Superior temporal gyrus (tissue), 1 donor: Measurements from ENCODE around the gene ATF4.
"Not testable (repeated sequence)": the region's sequence is repeated elsewhere in the genome, so short reads cannot be mapped to it uniquely, and the experiment has no call there.

Source experiments
- DNase-seq: peaks from one replicate; pipeline ENCODE4 v3.0.0-alpha.2; 2016; ENCODE audit errors: extremely low spot score

The ATF4 gene

DNA sequence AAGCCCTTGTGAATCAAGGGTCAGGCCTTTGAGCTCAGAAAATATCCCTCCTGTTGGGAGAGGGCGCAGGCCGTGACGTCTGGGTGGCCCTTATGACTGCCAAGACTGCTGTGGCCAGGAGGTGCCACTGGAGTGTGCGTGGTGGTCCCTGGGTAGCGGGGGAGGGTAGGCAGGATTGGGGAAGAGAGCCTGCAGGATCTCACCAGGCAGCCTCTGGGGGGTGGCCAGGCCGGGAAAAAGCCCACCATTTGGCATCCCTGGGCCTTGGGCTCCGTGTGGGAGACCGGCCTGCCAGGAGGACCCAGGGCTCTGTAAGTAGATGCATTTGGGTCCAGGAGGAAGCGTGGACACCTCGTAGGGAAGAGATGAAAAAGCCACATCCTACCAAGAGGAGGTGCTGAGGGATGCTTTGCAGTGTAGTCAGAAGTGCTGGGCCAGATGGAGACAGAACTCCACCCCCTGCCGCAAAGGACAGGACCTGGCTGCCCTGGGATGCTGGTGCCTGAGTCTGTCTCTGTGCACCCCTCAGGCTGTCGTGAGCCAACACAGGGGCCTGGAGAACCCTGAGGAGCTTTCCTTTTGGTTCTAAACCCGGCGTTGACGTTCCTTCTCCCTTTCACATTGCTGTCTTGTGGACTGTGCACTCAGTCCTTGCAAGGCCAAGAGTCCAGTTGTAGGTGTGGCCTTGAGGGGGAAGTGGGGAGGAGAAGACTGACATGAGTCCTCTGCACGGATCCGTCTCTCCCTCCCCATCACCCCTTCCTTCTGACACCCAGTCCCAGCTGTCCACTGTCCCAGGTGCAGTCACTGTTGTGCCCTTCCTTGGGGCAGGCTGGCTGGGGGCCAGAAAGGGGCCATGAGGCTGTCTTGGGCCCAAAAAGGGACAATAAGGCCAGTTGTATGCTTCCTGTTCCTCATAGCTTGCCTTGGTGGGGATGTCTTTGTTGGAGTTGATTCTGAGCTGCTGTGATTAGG lies 31.0 kb upstream of the ATF4 start:
- DNase-seq: no peak

DNA sequence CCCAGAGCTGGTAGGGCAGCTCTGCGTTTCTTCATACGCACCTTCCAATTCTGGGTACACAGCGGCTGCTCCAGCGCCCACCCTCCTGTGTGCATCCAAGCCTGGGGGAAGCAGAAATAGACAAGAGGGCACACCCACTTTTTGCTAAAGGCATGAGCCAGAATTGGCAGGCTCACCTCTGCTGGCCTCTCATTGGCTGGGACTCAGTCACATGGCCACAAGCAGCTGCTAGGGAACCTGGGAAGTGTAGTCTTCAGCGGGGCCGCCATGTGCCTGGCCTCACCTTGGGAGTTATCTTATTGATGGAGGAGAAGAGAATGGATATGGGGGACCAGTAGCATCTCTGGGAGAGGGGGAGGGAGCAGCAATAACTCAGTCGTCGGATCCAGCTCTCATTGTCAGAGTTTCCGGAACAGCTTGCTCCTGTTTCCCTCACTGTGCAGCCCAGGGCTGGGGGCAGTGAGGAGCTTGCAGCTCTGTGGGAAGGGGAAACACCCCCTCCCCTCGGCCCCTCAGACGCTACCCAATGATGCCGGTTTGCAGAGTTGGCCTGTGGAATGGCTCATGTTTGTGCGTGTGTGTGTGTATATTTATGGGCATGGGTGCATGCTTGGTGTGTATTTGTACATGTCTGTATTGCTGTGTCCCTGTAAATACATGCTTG lies 30.1 kb upstream of the ATF4 start:
- peak; percentile 86 for DNase-seq

- no peak for DNase-seq
These were observed 29.2 kb upstream of the ATF4 start for GRCh38 chr22:39490966-39491680.

DNA sequence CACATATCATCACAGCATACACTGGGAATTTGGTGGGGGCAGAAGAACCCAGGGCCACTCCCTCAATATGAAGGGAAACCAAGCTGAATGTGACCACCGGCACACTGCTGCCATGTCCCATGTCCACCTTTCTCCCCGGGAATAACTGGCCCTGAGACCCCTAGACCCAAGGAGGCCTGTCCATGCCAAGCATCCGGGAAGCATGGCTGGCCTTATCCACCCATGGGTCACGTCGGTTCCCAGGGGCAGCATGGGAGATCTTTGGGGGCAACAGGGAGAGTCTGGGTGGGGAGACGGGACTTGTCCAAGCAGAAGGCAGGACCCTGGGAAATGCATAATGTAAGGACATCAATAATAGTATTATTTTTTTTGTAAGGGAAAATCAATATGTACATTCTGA lies 28.7 kb upstream of the ATF4 start:
- no peak for DNase-seq

DNA sequence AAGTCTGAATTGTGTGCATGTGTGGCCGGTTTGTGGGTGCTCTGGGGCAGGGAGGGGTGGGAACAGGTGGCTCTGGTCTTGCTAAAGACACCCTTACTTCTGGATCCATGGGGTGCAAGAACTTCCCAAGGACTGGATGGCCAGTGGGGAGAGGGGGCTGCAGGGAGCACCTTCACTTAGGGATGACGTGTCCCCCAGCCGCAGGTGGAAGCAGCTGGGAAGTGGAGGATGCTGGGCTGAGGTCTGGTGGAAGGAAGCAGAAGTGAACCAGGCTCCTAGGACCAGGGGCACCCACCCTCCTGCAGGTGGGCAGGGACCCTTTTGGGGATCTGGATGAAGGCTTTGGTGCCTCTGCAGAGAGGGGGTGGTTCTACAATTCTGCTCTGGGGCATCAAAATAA lies 28.2 kb upstream of the ATF4 start:
- DNase-seq: no peak

- no peak for DNase-seq
These were observed 26.6 kb upstream of the ATF4 start for GRCh38 chr22:39493759-39494158.

DNA sequence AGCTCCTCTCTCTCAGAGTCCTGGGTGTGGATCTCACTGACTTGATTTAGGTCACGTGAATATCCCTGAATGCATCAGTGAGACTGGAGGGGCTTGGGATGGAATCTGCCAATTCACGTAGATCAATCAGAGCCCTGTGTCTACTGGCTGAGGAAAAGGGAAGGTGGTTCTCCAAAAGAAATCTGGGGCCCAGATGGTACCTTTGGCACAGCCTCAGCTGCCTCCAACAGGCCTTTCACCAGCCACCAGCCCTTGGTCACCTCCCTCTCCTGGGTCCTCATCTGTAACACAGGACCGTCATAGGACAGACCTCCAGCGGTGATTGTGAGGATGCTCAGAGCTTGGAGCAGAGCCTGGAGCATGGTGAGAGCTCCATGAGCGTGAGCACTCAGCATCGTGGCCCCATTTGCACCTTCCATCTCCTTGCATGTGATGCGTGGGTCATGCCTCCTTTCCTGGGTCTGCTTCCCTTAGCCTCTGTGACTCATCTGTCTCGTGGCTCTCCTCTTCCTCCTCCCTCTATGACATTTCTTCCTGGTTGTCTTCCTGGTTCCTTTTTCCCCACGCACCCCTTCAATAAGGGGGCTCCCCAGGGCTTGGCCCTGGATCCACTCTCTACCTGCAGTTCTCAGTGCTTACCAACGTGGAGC lies 25.8 kb upstream of the ATF4 start:
- DNase-seq: no peak

DNA sequence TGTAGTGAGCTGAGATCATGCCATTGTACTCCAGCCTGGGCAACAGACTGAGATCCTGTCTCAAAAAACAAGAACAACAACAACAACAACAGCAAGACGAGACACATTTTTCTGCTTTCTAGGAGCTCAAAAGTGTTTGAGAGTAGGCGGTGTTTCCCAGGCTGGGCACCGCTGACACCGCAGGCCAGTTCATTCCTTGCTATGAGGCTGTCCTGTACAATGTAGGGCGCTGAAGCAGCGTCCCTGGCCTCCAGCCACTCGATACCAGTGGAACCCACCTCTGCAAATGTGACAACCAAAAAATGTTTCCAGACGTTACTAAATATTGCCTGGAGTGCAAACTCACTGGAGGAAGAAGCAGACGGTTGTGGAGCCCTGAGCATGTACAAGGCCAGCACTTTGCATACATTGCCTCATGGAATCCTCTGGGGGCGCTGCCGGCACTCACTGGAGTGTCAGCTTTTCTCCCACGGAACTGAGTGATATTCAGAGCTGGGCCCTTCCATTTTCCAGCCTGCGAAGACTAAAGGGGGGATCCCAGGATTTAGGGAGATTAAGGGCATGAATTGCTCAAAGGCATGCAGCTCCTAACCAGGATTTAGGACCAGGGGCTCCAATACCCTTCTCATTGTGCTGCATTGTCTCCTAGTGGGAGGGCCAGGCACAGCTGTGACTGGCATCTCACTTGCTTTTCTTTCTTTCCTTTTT lies 24.1 kb upstream of the ATF4 start:
- peak; percentile 95 for DNase-seq

DNA sequence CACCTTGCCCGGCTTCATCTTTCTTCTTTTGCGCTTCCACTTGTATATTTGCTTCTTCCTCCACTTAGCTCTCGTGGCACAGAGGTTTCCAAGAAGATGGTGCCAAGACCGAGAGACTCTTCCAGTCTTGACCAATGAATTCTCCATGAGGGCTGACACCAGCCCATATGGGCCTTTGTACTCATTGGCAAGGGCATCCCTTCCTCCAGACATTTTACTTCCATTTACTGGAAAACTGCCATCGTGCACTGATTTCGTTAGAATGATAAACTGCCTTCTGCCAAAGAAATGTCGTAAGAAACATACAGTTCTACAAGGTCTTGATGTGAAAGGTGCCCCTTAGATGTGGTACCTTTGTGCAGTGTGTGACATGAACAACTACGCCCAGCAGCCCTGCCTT lies 22.9 kb upstream of the ATF4 start:
- DNase-seq: no peak

- DNase-seq: no peak
These were observed 22.0 kb upstream of the ATF4 start for GRCh38 chr22:39498368-39498767.

- DNase-seq: peak; percentile 75
These were observed 21.6 kb upstream of the ATF4 start for GRCh38 chr22:39498802-39499201.

DNA sequence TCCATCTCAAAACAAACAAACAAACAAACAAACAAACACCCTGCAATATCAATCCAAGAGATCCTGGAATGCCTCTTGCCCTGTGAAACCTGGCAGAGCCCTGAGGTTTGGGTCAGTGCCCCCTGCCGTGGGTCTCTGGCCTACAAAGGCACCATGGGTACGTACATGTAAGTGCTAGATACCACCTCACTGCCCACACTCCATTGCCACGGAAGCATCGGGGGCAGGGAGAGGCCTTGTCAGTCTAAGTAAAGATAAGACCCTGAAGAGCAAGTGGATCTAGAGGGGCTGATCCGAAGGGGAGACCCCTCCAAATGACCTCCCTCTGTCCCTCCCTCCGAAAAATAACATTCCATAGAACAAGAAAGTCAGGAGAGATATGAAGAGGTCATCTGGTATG lies 20.3 kb upstream of the ATF4 start:
- DNase-seq: no peak

DNA sequence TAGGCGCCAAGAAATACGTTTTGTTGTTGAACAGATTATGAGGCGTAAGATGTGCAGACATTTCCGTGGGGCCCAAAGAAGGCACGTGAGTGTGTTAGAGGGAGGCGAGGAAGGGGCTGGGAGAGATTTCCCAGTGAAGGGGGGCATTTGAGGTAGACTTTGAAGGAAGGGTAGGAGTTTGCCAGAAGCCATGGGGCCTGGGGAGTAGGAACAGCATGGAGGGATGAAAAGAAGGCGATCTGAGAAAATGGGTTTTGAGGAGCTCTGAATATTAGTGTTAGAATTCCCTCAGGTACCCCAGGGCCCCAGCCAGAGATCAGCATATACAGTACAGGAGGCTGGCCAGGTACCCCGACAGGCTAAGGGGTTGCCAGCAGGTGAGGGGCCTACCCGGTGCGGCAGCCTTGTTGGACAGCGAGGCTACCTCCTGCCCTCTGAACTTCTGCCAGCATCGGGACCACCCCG lies 18.7 kb upstream of the ATF4 start:
- DNase-seq: no peak

DNA sequence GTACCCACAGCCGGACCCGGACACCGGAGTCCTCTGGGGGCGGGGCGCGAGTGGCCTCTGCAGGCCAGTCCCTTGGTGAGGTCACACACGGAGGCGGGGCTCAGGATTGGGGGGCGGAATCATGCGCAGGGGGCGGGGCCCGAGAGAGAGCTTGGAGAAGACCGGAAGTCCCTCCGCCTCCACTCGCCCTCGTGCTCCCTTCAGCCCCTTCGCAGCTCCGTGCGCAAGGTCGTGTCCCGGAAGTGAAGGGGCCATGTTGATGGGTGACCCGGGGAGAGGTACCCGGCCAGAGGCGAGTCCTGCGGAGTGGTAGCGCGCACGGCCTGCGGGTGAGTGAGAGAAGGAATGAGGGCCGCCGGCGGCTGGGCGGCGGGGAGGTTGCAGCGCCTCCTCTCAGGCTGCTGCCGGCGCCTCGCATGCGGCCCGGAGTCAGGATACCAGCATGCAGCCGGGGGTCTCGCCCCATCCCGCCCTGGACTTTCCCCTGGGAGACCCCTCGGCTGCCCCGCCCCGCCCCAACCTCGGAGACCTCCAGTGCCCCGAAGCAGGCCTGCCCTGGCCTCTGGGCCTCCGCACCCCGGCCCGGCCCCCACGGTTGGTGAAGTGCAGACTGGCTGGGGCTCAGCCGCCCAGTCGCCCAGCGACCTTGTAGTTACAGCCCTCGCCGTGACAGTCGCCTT lies 18.1 kb upstream of the ATF4 start, which contains the start of gene MIEF1:
Gene MIEF1 (plus strand): TSS at position 182 of the 680 bp plus-strand sequence. CDS start 9,005 bp downstream, outside the sequence.
- DNase-seq: peak; percentile 97

DNA sequence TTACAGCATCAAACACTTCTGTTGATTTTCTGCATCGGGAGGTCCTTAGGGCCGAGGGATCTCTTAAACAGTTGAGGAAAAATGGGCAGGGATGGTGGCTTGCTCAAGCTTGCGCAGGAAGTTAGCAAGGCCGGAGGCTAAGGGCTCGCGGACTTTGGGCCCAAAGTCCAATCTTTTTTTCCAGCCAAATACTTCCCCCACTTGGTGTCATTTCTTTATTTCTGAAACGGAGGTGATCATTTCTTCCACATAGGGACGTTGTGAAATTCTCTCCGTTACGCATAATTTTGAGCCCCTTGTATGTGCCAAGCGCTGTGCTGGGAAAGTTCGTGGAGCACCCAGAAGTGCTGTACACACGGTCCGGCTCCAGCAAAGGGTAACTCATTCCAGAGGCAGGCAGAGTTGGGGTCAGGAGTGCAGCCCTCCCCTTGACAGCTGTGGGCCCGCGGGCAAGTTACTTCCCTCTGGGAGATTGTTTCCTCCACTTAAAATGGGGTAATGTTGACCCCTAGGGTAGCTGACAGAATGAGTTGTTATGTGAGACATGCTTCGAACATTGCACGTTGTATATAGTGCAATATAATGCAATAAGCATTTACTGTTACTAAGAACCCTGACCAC lies 17.5 kb upstream of the ATF4 start:
- DNase-seq: no peak

DNA sequence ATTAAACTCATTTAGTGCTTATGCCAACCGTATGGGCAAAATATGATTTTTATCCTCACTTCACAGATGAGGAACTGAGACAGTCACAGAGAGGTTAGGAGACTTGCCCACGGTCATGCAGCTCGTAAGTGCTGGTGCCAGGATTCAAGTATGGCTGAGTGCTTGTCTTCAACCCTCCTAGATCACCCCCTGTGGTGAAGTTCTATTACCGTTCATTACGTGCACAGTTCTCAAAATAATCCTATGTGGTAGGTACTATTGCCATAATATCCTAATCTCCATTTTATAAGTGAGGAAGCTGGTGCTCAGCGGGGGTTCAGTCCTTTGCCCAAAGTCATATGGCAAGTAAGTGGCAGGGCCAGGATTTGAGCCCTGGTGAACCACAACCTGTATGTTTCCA lies 16.7 kb upstream of the ATF4 start:
- DNase-seq: no peak

- DNase-seq: no peak
These were observed 16.3 kb upstream of the ATF4 start for GRCh38 chr22:39504071-39504470.

DNA sequence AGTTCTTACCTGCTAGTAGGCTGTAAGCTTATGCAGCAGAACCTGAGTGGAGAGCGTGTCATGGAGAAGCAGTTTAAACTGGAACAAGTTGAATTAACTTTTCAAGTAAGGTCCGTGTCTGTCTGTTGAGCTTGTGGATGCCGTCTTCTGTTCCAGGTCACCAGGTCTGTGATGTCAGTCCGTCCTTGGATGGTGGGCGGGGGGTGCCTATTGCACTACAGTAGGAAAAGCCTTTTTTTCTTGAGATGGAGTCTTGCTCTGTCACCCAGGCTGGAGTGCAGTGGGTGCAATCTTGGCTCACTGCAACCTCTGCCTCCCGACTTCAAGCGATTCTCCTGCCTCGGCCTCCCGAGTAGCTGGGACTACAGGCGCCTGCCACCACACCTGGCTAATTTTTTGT lies 13.3 kb upstream of the ATF4 start:
- DNase-seq: not testable (repeated sequence)

GRCh38 chr22:39508393-39508792 lies 12.0 kb upstream of the ATF4 start:
- no peak for DNase-seq
